ENCODE measurements around the gene USP8.

The USP8 gene

DNA sequence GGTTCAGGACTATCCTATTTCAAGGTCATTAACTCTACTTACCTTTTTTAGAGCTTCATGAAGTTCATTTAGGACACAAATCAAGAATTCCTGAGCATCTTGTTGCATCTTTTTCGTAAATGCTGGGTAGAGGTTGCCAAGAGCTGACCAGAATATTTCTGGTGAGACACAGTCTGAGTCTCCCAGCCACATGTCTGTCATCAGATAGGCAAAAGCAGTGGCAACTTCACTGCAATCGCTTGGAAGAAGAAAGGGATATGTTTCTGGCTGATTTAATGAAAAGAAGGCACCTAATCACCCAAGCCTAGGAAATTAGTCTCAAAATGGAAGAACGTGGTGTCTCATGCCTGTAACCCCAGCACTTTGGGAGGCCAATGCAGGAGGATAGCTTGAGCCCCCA is 119.4 kb downstream of the USP8 start:
- peak; percentile 42 for DNase-seq (ENCODE audit: low read depth)

DNA sequence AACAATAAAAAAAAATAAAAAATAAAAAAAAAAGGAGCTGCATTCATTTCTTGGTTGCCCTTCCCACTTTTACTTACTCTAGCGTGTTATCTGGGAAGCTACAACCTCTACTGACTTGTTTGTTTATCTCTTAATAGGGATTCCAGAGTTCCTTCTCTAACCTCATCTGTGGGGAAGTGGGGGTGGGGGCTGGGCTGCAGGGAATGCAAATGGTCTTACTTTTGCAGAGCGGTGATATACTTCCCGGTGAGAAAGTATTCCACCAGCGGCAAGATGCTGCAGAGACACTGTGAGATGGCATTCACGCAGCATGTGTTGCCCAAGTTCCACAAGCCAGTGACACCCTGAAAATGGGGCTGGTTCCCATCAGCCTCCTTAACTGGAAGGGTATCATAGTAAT is 120.2 kb downstream of the USP8 start:
- no peak for DNase-seq (ENCODE audit: low read depth)

DNA sequence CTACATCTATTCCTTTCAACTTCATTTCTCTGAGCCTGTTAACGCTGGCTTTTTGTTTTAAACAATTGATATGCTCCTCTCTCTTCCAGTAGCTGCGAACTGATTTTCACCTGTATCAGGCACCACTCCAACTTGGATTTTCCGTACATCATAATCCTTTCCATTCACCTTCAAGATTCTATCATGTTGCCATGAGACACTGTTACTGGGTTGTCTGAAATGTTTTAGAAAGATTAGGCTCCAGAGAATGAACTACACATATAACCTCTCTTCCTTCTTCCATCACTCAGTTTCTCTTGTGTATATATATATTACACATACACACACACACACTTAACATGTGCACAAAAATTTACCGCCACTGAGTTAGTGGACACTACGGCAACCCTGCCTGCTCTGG is 122.4 kb downstream of the USP8 start, which contains the start of gene USP50:
USP50 (minus strand) TSS at position 101 of the 400 bp plus-strand sequence. CDS start 141 bp downstream, outside the sequence.
- no peak for DNase-seq (ENCODE audit: low read depth)

DNA sequence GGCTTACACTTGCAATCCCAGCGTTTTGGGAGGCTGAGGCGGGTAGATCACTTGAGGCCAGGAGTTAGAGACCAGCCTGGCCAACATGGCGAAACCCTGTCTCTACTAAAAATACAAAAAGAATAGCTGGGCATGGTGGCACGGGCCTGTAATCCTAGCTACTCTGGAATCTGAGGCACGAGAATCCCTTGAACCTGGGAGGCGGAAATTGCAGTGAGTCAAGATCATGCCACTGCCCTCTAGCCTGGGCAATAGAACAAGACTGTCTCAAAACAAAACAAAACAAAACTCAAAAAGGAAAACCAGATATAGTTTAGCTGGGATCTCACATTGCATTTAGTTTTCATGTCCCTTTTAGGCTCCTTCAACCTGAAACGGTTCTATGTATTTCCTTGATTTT is 125.1 kb downstream of the USP8 start:
- no peak for DNase-seq (ENCODE audit: low read depth)

DNA sequence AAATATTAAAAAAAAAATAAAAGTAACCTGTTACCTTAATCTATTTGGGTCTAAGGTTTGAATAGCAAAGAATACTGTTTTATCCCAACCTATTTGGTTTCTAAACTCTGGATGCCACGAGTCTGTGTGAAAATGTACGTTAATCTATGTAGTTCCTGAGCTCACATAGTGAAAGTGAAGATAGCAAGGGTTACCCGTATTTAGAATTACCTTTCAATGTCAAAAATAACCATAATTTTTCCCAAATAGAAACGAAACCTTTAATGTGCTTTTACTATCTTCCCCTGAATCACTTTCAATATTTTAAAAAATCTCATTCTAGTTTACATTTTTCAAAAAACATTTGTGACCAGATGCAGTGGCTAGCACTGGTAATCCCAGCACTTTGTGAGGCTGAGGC is 128.0 kb downstream of the USP8 start:
- no peak for DNase-seq (ENCODE audit: low read depth)

DNA sequence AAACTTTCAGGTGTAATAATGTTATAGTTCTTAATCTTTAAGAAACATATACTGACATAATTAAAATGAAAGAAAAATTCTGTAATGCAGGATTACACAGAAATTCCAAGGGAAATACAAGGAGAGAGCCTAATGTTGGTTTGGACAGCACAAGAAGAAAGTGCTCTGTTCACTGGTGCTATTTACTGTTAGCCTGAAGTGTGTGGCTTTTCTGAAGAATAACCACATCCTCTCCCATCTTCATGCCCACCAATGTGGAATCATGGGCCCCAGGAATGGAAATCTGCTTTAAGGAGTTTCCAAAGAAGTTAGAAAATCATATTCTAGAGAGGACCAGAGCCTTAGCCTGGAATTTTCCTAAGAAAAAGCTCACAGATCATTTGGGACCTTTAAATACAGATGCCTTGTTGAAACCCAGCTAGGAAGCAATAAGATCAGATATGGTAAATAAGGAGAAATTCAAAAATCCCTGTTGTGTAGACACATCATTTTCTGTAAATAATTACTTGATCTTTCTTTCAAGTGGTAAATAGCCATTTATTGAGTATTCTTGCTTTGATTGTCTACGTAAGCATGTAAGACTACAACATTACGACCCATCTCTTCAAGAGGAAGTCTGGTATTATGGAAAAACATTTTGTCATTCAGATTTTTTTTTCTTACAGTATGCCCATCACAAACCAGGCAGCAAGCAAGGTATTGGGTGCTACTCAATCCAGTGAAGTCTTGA is 132.6 kb downstream of the USP8 start:
- no peak for DNase-seq (ENCODE audit: low read depth)

DNA sequence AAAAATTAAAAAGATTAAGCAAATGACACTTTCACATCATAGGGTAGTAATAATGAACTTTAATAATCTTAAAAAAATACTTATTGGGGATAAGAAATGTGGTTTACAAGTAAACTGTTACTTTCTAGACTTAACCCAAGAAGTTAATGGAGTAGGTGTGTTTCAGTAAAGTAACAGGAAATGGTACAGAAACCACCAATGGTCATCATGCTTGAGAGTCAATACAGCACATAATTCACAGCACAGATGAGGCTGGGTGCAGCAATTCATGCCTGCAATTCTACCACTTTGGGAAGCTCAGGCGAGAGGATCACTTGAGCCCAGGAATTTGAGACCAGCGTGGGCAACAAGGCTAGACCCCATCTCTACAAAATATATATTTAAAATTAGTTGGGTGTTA is 133.8 kb downstream of the USP8 start:
- DNase-seq (ENCODE audit: low read depth) = no peak

DNA sequence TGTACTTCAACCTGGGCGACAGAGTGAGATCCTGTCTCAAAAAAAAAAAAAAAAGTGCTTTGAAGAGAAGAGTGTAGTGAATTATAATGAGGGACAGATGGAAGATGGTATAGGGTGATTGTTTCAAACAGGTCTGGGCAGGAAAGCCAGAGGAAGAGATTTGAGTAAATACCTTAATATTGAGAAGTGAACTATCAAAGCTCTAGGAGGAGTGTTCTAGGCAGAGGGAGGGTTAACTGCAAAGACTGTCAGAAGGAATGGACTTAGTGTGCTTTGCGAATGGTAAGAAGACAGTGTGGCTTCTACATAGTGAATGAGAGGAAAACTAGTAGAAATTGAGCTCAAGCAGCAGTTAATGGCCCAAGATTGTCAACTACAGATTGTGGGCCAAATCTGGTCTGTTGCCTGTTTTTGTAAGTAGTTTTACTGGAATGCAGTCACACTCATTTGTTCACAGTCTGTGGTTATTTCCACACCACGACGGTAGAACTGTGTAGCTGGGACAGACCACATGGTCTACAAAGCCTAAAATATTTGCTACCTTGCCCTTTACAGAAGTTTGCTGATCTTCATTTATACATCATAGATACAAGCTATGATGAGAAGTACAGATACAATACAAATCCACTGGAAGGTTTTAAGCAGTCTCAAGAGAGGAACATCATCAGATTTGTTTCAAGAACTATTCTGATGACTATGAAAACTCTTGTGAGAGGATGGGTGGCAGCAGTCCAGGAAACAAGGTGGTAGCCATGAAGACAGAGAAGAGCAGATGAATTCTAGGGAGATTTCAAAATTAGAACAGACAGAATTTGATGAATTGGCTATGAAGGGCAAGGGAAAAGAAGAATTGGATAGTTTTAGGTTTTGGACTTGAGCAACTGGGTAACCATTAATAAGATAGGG is 138.8 kb downstream of the USP8 start:
- no peak for DNase-seq (ENCODE audit: low read depth)

DNA sequence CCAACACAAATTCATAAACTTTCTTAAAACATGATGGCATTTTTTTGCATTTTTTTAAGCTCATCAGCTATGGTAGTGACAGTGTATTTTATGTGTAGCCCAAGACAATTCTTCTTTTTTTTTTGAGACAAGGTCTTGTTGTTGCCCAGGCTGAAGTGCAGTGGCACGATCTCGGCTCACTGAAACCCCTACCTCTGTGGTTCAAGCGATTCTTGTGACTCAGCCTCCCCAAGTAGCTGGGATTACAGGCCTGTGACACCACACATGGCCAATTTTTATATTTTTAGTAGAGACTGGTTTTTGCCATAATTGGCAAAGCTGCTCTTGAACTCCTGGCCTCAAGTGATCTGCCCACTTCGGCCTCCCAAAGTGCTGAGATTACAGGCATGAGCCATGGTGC is 139.6 kb downstream of the USP8 start:
- no peak for DNase-seq (ENCODE audit: low read depth)
